H1 (cell line): ENCODE results near the gene XRN2. TPM values are rescaled to one million over a fixed set of nuclear protein-coding genes. Genes with fewer than 3 reads are reported as not detected.

Experiments
- CTCF ChIA-PET: fragments of 300-600 bp; sonication (Branson Sonifier 250); formaldehyde crosslinking; loops from one replicate; lab custom pipeline; 2021; ENCODE audit not compliant: partially characterized antibody; lab: Charles Lee
- POLR2A ChIA-PET: fragments of 300-600 bp; sonication (Branson Sonifier 250); formaldehyde crosslinking; loops from one replicate; lab custom pipeline; 2021; ENCODE audit warnings: inconsistent platforms; ENCODE audit not compliant: partially characterized antibody; lab: Charles Lee
- DNase-seq, 2 experiments: peaks; one replicate each; pipeline versions ENCODE4 v3.0.0 to v3.0.0-alpha.2; 2010 to 2022; ENCODE audit warnings: low spot score in 2 of 2, low read depth in 1 of 2, mixed read lengths in 1 of 2
- FAIRE-seq: peaks from 2 replicates; lab custom pipeline; 2011; peaks lifted over from hg19 to GRCh38; lab: Jason Lieb, UNC
- H2AFZ ChIP-seq: 2 replicates; pipeline ENCODE4 v1.8.1; 2012; ENCODE audit warnings: low read length, inconsistent platforms
- H2AK5ac ChIP-seq: 2 replicates; pipeline ENCODE4 v1.6.1; 2013; ENCODE audit warnings: low read depth, low read length
- H2BK120ac ChIP-seq: replicated peaks from 2 replicates; pipeline ENCODE3; 2013; ENCODE audit warnings: low read depth, low read length, inconsistent platforms
- H2BK12ac ChIP-seq: 2 replicates; pipeline ENCODE4 v1.6.1; 2013; ENCODE audit warnings: low read depth, low read length
- H2BK15ac ChIP-seq: 2 replicates; pipeline ENCODE4 v1.6.1; 2013; ENCODE audit warnings: low read length
- H2BK20ac ChIP-seq: 2 replicates; pipeline ENCODE4 v1.6.1; 2013; ENCODE audit warnings: low read length
- H2BK5ac ChIP-seq: 2 replicates; pipeline ENCODE4 v1.6.1; 2013; ENCODE audit warnings: low read depth, low read length
- H3K14ac ChIP-seq: 2 replicates; pipeline ENCODE4 v1.6.1; 2013; ENCODE audit warnings: inconsistent platforms; ENCODE audit not compliant: insufficient read length
- H3K18ac ChIP-seq: 2 replicates; pipeline ENCODE4 v1.6.1; 2013; ENCODE audit warnings: low read length; ENCODE audit errors: extremely low read depth
- H3K23ac ChIP-seq: 2 replicates; pipeline ENCODE4 v1.6.1; 2013; ENCODE audit warnings: inconsistent platforms; ENCODE audit not compliant: insufficient read length
- H3K23me2 ChIP-seq: 2 replicates; pipeline ENCODE4 v1.6.1; 2013; ENCODE audit warnings: low read depth, low read length
- H3K27ac ChIP-seq: 2 replicates; pipeline ENCODE4 v1.6.1; 2011; ENCODE audit warnings: low read depth, low read length, inconsistent platforms
- H3K27me3 ChIP-seq, 4 experiments: replicated peaks in 1 of 4; 1 replicate in 1 of 4; 2 replicates in 3 of 4; pipeline versions ENCODE4 v1.6.1 to v1.8.1; 2011 to 2013; ENCODE audit warnings: low read length in 3 of 4, mild to moderate bottlenecking in 3 of 4, inconsistent platforms in 2 of 4, mixed read lengths in 2 of 4, moderate library complexity in 1 of 4; ENCODE audit not compliant: control insufficient read depth in 3 of 4, insufficient read depth in 3 of 4; ENCODE audit errors: extremely low read depth in 1 of 4
- H3K36me3 ChIP-seq, 4 experiments: 2 replicates each; pipeline versions ENCODE4 v1.6.1 to v1.8.1; 2011 to 2013; ENCODE audit warnings: mild to moderate bottlenecking in 4 of 4, low read length in 3 of 4, moderate library complexity in 2 of 4, control low read depth in 1 of 4, inconsistent platforms in 1 of 4; ENCODE audit not compliant: insufficient read depth in 4 of 4, control insufficient read depth in 2 of 4
- H3K4ac ChIP-seq: replicated peaks from 2 replicates; pipeline ENCODE3; 2013; ENCODE audit warnings: low read length, low read depth, mixed read lengths, inconsistent platforms; ENCODE audit not compliant: insufficient read length
- H3K4me1 ChIP-seq, 4 experiments: replicated peaks in 1 of 4; 1 replicate in 1 of 4; 2 replicates in 3 of 4; pipeline versions ENCODE4 v1.6.1 to v1.8.1; 2011 to 2013; ENCODE audit warnings: low read length in 3 of 4, inconsistent platforms in 2 of 4, mixed read lengths in 1 of 4; ENCODE audit not compliant: insufficient read depth in 4 of 4, control insufficient read depth in 3 of 4
- H3K4me2 ChIP-seq, 2 experiments: 2 replicates each; pipeline versions ENCODE4 v1.6.1 to v1.8.1; 2011 to 2013; ENCODE audit warnings: low read depth in 2 of 2, low read length in 2 of 2, control low read depth in 1 of 2, inconsistent platforms in 1 of 2, mild to moderate bottlenecking in 1 of 2; ENCODE audit not compliant: insufficient read depth in 1 of 2
- H3K4me3 ChIP-seq, 4 experiments: fragments of 200-600, 300-600 bp in 1 of 4; sonication (generic), shearing (Covaris generic), sonication (Bioruptor Twin) in 1 of 4; 2 replicates each; pipeline versions ENCODE4 v1.5.1 to v1.8.1; 2011 to 2016; ENCODE audit warnings: low read length in 4 of 4, low read depth in 3 of 4, control low read depth in 2 of 4, inconsistent platforms in 2 of 4, mild to moderate bottlenecking in 2 of 4, mixed read lengths in 1 of 4, moderate library complexity in 1 of 4; ENCODE audit not compliant: insufficient read depth in 2 of 4; ENCODE audit errors: extremely low read depth in 1 of 4
- H3K56ac ChIP-seq: replicated peaks from 2 replicates; pipeline ENCODE3; 2013; ENCODE audit warnings: low read depth, mild to moderate bottlenecking, mixed read lengths, low read length, inconsistent platforms; ENCODE audit not compliant: insufficient read length
- H3K79me1 ChIP-seq: 2 replicates; pipeline ENCODE4 v1.6.1; 2013; ENCODE audit warnings: low read depth, low read length, control low read depth
- H3K79me2 ChIP-seq, 2 experiments: 2 replicates each; pipeline versions ENCODE4 v1.6.1 to v1.8.1; 2012 to 2013; ENCODE audit warnings: low read length in 2 of 2, mild to moderate bottlenecking in 2 of 2, inconsistent platforms in 1 of 2; ENCODE audit not compliant: insufficient read depth in 2 of 2, control insufficient read depth in 1 of 2
- H3K9ac ChIP-seq, 4 experiments: replicated peaks in 1 of 4; 1 replicate in 1 of 4; 2 replicates in 3 of 4; pipeline versions ENCODE4 v1.6.1 to v1.8.1; 2011 to 2013; ENCODE audit warnings: low read depth in 3 of 4, low read length in 3 of 4, control low read depth in 2 of 4, mild to moderate bottlenecking in 2 of 4, moderate library complexity in 2 of 4, inconsistent platforms in 1 of 4; ENCODE audit errors: extremely low read depth in 1 of 4
- H3K9me3 ChIP-seq, 2 experiments: 2 replicates each; pipeline versions ENCODE4 v1.6.1 to v1.8.1; 2012 to 2013; ENCODE audit warnings: mild to moderate bottlenecking in 2 of 2, moderate library complexity in 2 of 2, control low read depth in 1 of 2, inconsistent platforms in 1 of 2, low read depth in 1 of 2, low read length in 1 of 2, mixed read lengths in 1 of 2; ENCODE audit not compliant: insufficient read depth in 2 of 2
- H4K20me1 ChIP-seq, 2 experiments: replicated peaks in 1 of 2; 2 replicates each; pipeline versions ENCODE3 to v1.8.1; 2011 to 2013; ENCODE audit warnings: inconsistent platforms in 2 of 2, low read length in 2 of 2, mild to moderate bottlenecking in 1 of 2; ENCODE audit not compliant: insufficient read depth in 2 of 2, control insufficient read depth in 1 of 2
- H4K5ac ChIP-seq: 2 replicates; pipeline ENCODE4 v1.6.1; 2013; ENCODE audit warnings: low read length, low read depth, mixed read lengths, inconsistent platforms; ENCODE audit not compliant: insufficient read length
- H4K8ac ChIP-seq: 2 replicates; pipeline ENCODE4 v1.8.0; 2013; ENCODE audit warnings: mild to moderate bottlenecking, moderate library complexity, low read length, inconsistent platforms; ENCODE audit not compliant: insufficient read depth; ENCODE audit errors: extremely low read depth
- H4K91ac ChIP-seq: replicated peaks from 2 replicates; pipeline ENCODE3; 2013; ENCODE audit warnings: low read length, mixed read lengths, inconsistent platforms; ENCODE audit not compliant: insufficient read length
- FOSL1 ChIP-seq: IDR thresholded peaks from 2 replicates; pipeline ENCODE4 v1.6.1; 2011; ENCODE audit warnings: mild to moderate bottlenecking, low read depth, low read length, moderate library complexity; ENCODE audit not compliant: insufficient read depth
- GTF2F1 ChIP-seq: IDR thresholded peaks from 2 replicates; pipeline ENCODE4 v1.6.1; 2012; ENCODE audit warnings: low read depth, low read length, improper control_type of control experiment, borderline replicate concordance
- POLR2A ChIP-seq, 2 experiments: IDR thresholded peaks; 1 replicate in 1 of 2; 2 replicates in 1 of 2; pipeline ENCODE4 v1.6.1; 2011; ENCODE audit warnings: low read depth in 2 of 2, low read length in 2 of 2, mild to moderate bottlenecking in 2 of 2; ENCODE audit errors: control extremely low read depth in 1 of 2
- POLR2AphosphoS5 ChIP-seq: IDR thresholded peaks from 2 replicates; pipeline ENCODE4 v1.6.1; 2011; ENCODE audit warnings: low read depth, low read length
- WGBS, 2 experiments: shearing (Covaris generic) in 1 of 2; methylation state at CpG; one replicate each; pipeline versions ENCODE4 v1.1.6 to v1.1.7; 2013 to 2015; ENCODE audit warnings: low lambda C conversion rate in 2 of 2, mixed read lengths in 2 of 2, inconsistent platforms in 1 of 2, low coverage in 1 of 2, missing lambda C conversion rate in 1 of 2; ENCODE audit not compliant: insufficient replicate concordance in 2 of 2, insufficient coverage in 1 of 2, insufficient read length in 1 of 2; ENCODE audit errors: extremely low coverage in 1 of 2, missing lambda C conversion rate in 1 of 2; 5-methylcytosine and 5-hydroxymethylcytosine counted together
- polyA plus RNA-seq, 7 experiments: library from polyadenylated mRNA; depleted of rRNA in 3 of 7; stranded (reverse) in 5 of 7; unstranded in 2 of 7; fragments of >200 nt in 5 of 7; fragments of 200-250 nt in 2 of 7; gene quantifications; 1 replicate in 5 of 7; 2 replicates in 1 of 7; 4 replicates in 1 of 7; pipeline versions ENCODE4 v1.2.1 to v1.2.3, GENCODE V29; 2011 to 2013; ENCODE audit warnings: missing spikeins in 2 of 7, mixed read lengths in 2 of 7
- total RNA-seq: library from RNA; stranded (reverse); fragmentation: NEBNext Ultra II Directional; extraction: Animal tissue kit (Norgen Biotek cat#: 25700); gene quantifications from 2 replicates; pipeline ENCODE4 v1.2.1, GENCODE V29; 2021
- TF ChIP-seq, protein P1 (sequence below): IDR thresholded peaks from 2 replicates; pipeline ENCODE4 v1.6.1; 2011; ENCODE audit warnings: low read depth, mild to moderate bottlenecking, low read length; ENCODE audit not compliant: insufficient read depth

Gene XRN2
- total and polyA plus RNA-seq, 2 of the 8 experiments (the other 6 are each of a cell fraction or from before 2014, with no cell fraction given), result 60.3 to 139 TPM

DNA sequence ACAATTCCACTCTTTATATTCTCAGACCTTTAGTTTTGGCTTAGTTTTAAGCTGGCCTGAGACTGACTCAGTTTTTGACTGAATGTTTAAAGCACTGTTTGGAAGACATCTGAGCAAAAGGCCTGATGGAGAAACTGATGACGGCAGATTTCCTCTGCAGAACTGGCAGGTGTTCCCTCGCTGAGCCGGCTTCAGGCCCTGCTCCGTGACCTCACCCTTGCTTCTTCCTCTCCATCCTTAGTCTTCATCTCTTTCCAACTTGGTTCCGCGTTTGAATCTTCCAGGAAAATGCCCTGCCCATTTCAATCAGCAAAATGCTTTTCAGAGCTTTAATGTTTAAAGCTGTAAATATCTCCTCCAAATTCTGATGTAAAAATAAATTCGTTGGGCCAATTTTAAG, 87.6 kb downstream of the XRN2 start:
- WGBS, 2 experiments, result 29% methylated on average over 7 of the region's 7 CpGs; no CpG with 5 or more reads in 1 of the 2 experiments
- Histone ChIP-seq H4K20me1 (peaks cover 0 to 7% of the 10 kb centered on the region in 2 experiments), H3K27ac (no peak overlapping the region), H3K4ac (no peak overlapping the region), H4K91ac (no peak overlapping the region), H3K4me2 (peak overlapping the region; percentile 73 to 91; a peak in 3 of 4 replicates), H2BK12ac (no peak overlapping the region), H4K8ac (no peak overlapping the region), H2BK20ac (no peak overlapping the region), H3K23me2 (peaks cover 3% of the 10 kb centered on the region; the same call in 1 of the 2 replicates), H3K4me1 (no peaks in the 10 kb centered on the region), H3K23ac (no peak overlapping the region), H2AK5ac (no peak overlapping the region), H4K5ac (no peak overlapping the region), H3K27me3 (peaks cover 25 to 49% (median 39%) of the 10 kb centered on the region in 4 experiments), H2BK5ac (no peak overlapping the region), H3K79me2 (no peaks in the 10 kb centered on the region), H3K9me3 (no peaks in the 10 kb centered on the region), H2BK120ac (no peak overlapping the region), H3K36me3 (peaks cover 0 to 18% (median 8%) of the 10 kb centered on the region in 4 experiments; a peak in 5 of 8 replicates), H3K4me3 (peak overlapping the region in 1 of 4 experiments; percentile 60; a peak in 2 of 8 replicates), H2AFZ (no peak overlapping the region), H3K79me1 (no peaks in the 10 kb centered on the region), H3K14ac (no peak overlapping the region), H2BK15ac (no peak overlapping the region), H3K9ac (no peak overlapping the region), H3K18ac (no peak overlapping the region), H3K56ac (no peak overlapping the region)
- FAIRE-seq (peak; percentile 7), DNase-seq (no peak)
- TF ChIP-seq POLR2A (IDR thresholded peaks at IDR 0.05; ENCODE audit: control extremely low read depth in 1 of 2, low read depth in 2 of 2, low read length in 2 of 2), result peak in 1 of 2 experiments; percentile 21; a peak in 1 of 3 replicates
- TF ChIP-seq, protein P1, sequence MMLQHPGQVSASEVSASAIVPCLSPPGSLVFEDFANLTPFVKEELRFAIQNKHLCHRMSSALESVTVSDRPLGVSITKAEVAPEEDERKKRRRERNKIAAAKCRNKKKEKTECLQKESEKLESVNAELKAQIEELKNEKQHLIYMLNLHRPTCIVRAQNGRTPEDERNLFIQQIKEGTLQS, result no peak
- no peak for TF ChIP-seq POLR2AphosphoS5
- TF ChIP-seq FOSL1, result no peak
- no peak for TF ChIP-seq GTF2F1
- CTCF ChIA-PET, result interaction anchor here (0.8 to 3.3 kb wide), 6 partner anchors 101 to 526 kb away, joined by 3 to 17 read pairs (median 6); no protein-coding TSS in a partner anchor
- POLR2A ChIA-PET, result interaction anchor here (0.7 to 1.6 kb wide), 6 partner anchors 29 to 815 kb away, joined by 3 to 6 read pairs (median 3); partner anchors contain the start of gene XRN2
